ENCODE measurements around the gene S1PR5.
"Not testable (repeated sequence)": the region's sequence is repeated elsewhere in the genome, so short reads cannot be mapped to it uniquely, and the experiment has no call there.

S1PR5 gene

DNA sequence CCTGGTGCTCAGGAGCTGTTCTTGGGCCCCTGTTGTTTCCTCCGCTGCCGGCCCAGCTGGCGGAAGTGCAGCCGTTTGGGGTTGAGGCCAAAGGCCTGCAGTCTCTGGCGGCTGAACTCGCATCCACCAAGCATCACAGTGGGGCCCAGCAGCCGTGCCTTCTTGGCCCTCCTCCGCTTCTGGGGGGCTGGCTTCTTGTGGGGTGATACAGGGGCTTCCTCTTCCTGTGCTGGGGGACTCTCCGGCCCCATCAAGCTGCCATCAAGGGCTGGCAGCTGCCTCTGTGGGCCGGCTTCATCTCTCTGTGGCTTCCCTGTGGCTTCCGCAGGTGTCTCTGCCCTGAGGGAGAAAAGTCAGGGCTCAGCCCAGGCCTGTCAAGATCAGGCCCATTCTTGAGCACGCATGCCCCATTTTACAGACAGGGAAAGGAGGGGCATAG is 36.7 kb upstream of the S1PR5 start:
- no peaks in the 10 kb centered on the region for H3K9me3 ChIP-seq
- no peaks in the 10 kb centered on the region for H3K4me1 ChIP-seq
- no peaks in the 10 kb centered on the region for H3K27me3 ChIP-seq
- no peak for DNase-seq
- no peak overlapping the region for H3K4me3 ChIP-seq (ENCODE audit: low read depth, low read length)
- H3K36me3 ChIP-seq = peaks cover 85% of the 10 kb centered on the region
- TF ChIP-seq CTCF (IDR thresholded peaks at IDR 0.05; ENCODE audit: low read depth, low read length) = no peak

- no peaks in the 10 kb centered on the region for H3K4me1 ChIP-seq
- no peak overlapping the region for H3K4me3 ChIP-seq (ENCODE audit: low read depth, low read length)
- DNase-seq = no peak
- H3K27me3 ChIP-seq = no peaks in the 10 kb centered on the region
- no peaks in the 10 kb centered on the region for H3K9me3 ChIP-seq
- H3K36me3 ChIP-seq = peaks cover 90% of the 10 kb centered on the region
- TF ChIP-seq CTCF (IDR thresholded peaks at IDR 0.05; ENCODE audit: low read depth, low read length) = no peak
Measured at GRCh38 chr19:10553087-10553667, 35.9 kb upstream of the S1PR5 start.

DNA sequence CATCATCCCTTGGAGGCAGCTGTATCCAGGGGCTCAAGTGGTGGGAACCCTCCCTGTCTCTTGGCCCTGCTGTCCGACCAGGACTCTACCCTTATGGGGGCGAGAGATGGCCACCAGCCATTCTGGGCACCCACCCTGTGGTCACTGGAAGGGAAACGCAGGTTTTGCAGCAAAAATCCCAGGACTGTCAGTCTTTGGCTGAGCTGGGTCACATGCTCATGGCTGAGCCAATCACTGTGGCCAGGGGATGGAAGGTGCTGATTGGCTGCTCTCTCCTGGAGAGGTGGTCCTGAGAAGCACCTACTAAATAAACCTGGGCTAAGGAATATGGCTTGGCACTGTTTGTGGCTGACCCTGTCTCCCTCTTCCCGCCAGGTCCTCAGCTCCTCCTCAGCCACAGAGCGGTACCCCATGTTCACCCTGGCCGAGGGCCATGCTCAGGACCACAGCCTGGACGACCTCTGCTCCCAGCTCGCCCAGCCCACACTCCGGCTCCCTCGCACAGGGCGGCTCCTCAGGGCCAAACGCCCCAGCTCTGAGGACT is 35.3 kb upstream of the S1PR5 start:
- peak; percentile 70 for DNase-seq
- H3K9me3 ChIP-seq = no peaks in the 10 kb centered on the region
- no peak for TF ChIP-seq CTCF (IDR thresholded peaks at IDR 0.05; ENCODE audit: low read depth, low read length)
- peaks cover 84% of the 10 kb centered on the region for H3K36me3 ChIP-seq
- no peaks in the 10 kb centered on the region for H3K4me1 ChIP-seq
- no peaks in the 10 kb centered on the region for H3K27me3 ChIP-seq
- no peak overlapping the region for H3K4me3 ChIP-seq (ENCODE audit: low read depth, low read length)

- H3K27me3 ChIP-seq = no peaks in the 10 kb centered on the region
- H3K4me1 ChIP-seq = no peaks in the 10 kb centered on the region
- H3K36me3 ChIP-seq = peaks cover 81% of the 10 kb centered on the region
- peak; percentile 35 for DNase-seq
- TF ChIP-seq CTCF (IDR thresholded peaks at IDR 0.05; ENCODE audit: low read depth, low read length) = peak; percentile 29; the same call in 1 of the 2 replicates
- H3K9me3 ChIP-seq = no peaks in the 10 kb centered on the region
- H3K4me3 ChIP-seq (ENCODE audit: low read depth, low read length) = no peak overlapping the region
Measured at GRCh38 chr19:10551698-10552301, 34.6 kb upstream of the S1PR5 start.

GRCh38 chr19:10551006-10551405 is 33.8 kb upstream of the S1PR5 start:
- not testable (repeated sequence) for DNase-seq; H3K9me3 ChIP-seq; H3K27me3 ChIP-seq; H3K4me1 ChIP-seq; H3K4me3 ChIP-seq (ENCODE audit: low read depth, low read length)
- H3K36me3 ChIP-seq = peaks cover 74% of the 10 kb centered on the region

GRCh38 chr19:10550336-10550735 is 33.1 kb upstream of the S1PR5 start:
- DNase-seq = no peak
- H3K36me3 ChIP-seq = peaks cover 69% of the 10 kb centered on the region

More at GRCh38 chr19:10550336-10550735, 33.1 kb upstream of the S1PR5 start:
- Histone ChIP-seq H3K4me3 (ENCODE audit: low read depth, low read length) (no peak overlapping the region), H3K9me3 (no peaks in the 10 kb centered on the region), H3K27me3 (no peaks in the 10 kb centered on the region), H3K4me1 (no peaks in the 10 kb centered on the region)
- no peak for TF ChIP-seq CTCF (IDR thresholded peaks at IDR 0.05; ENCODE audit: low read depth, low read length)

Data from BE2C (cell line).